Right lobe of liver (tissue), 4 donors: Measurements from ENCODE around the gene KCND3.

Experiments used
- POLR2A ChIP-seq: fragments of 450-650 bp; IDR thresholded peaks from one replicate; pipeline ENCODE4 v1.6.1; 2017; ENCODE audit warnings: antibody characterized with exemption, mild to moderate bottlenecking
- TF ChIP-seq, protein P1 (sequence below), 4 donors: fragments of 200-600 bp in 3 of 4; fragments of 450-650 bp in 1 of 4; IDR thresholded peaks; one replicate each; pipeline versions ENCODE4 v1.5.1 to v1.8.0; 2016 to 2022; ENCODE audit warnings: antibody characterized with exemption in 4 of 4, mild to moderate bottlenecking in 2 of 4
- donor health status: DM: no; HTN: no; CAD: no.
- donor health status: DM: no; HTN: no; CAD: no.
- donor health status: DM: no; HTN: yes; CAD: no.

DNA sequence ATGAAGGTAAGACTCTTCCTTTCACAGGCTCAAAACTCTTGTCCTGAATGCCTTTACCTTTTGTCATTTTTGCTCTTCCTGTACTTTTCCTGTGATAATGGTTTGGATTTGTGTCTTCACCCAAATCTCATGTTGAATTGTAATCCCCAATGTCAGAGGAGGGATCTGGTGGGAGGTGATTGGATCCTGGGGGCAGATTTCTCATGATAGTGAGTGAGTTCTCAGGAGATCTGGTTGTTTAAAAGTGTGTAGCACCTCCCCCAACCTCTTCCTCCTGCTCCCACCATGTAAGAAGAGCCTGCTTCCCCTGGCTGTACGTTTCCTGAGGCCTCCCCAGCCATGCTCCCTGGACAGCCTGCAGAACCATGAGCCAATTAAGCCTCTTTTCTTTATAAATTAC, 158.3 kb downstream of the KCND3 start:
- TF ChIP-seq, protein P1, sequence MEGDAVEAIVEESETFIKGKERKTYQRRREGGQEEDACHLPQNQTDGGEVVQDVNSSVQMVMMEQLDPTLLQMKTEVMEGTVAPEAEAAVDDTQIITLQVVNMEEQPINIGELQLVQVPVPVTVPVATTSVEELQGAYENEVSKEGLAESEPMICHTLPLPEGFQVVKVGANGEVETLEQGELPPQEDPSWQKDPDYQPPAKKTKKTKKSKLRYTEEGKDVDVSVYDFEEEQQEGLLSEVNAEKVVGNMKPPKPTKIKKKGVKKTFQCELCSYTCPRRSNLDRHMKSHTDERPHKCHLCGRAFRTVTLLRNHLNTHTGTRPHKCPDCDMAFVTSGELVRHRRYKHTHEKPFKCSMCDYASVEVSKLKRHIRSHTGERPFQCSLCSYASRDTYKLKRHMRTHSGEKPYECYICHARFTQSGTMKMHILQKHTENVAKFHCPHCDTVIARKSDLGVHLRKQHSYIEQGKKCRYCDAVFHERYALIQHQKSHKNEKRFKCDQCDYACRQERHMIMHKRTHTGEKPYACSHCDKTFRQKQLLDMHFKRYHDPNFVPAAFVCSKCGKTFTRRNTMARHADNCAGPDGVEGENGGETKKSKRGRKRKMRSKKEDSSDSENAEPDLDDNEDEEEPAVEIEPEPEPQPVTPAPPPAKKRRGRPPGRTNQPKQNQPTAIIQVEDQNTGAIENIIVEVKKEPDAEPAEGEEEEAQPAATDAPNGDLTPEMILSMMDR (IDR thresholded peaks at IDR 0.05), result no peak
- TF ChIP-seq POLR2A, result no peak
